H9 (cell line): ENCODE results near the gene ANKRD36B. TPM values are rescaled to one million over a fixed set of nuclear protein-coding genes. Genes with fewer than 3 reads are reported as not detected.
"Not testable (repeated sequence)": the region's sequence is repeated elsewhere in the genome, so short reads cannot be mapped to it uniquely, and the experiment has no call there.

Source experiments
- DNase-seq: peaks from one replicate; pipeline ENCODE4 v3.0.0-alpha.2; 2017
- H2AFZ ChIP-seq: one replicate; pipeline ENCODE4 v1.6.1; 2013; ENCODE audit warnings: mild to moderate bottlenecking, low read length, control low read depth, moderate library complexity
- H2AK5ac ChIP-seq: 2 replicates; pipeline ENCODE4 v1.6.1; 2013; ENCODE audit warnings: low read length, control low read depth, mixed read lengths; ENCODE audit not compliant: insufficient read length
- H2BK120ac ChIP-seq: one replicate; pipeline ENCODE4 v1.6.1; 2013; ENCODE audit warnings: low read depth, mild to moderate bottlenecking, low read length, control low read depth, inconsistent platforms; ENCODE audit not compliant: poor library complexity, severe bottlenecking
- H2BK12ac ChIP-seq: 2 replicates; pipeline ENCODE4 v1.6.1; 2013; ENCODE audit warnings: low read length, control low read depth, mixed read lengths, low read depth; ENCODE audit not compliant: insufficient read length
- H2BK15ac ChIP-seq: 2 replicates; pipeline ENCODE4 v1.6.1; 2013; ENCODE audit warnings: low read depth, low read length, control low read depth
- H2BK20ac ChIP-seq: one replicate; pipeline ENCODE4 v1.6.1; 2013; ENCODE audit warnings: low read depth, mild to moderate bottlenecking, low read length, control low read depth, inconsistent platforms; ENCODE audit not compliant: poor library complexity, severe bottlenecking
- H2BK5ac ChIP-seq: 2 replicates; pipeline ENCODE4 v1.6.1; 2013; ENCODE audit warnings: low read length, control low read depth, mixed read lengths; ENCODE audit not compliant: insufficient read length
- H3K14ac ChIP-seq: 2 replicates; pipeline ENCODE4 v1.6.1; 2013; ENCODE audit warnings: low read length, control low read depth; ENCODE audit not compliant: insufficient read depth
- H3K18ac ChIP-seq: 2 replicates; pipeline ENCODE4 v1.6.1; 2013; ENCODE audit warnings: low read depth, mild to moderate bottlenecking, mixed read lengths, low read length, control low read depth; ENCODE audit not compliant: insufficient read length
- H3K23ac ChIP-seq: 2 replicates; pipeline ENCODE4 v1.6.1; 2013; ENCODE audit warnings: low read length, control low read depth, mixed read lengths, low read depth; ENCODE audit not compliant: insufficient read length
- H3K23me2 ChIP-seq: 2 replicates; pipeline ENCODE4 v1.6.1; 2013; ENCODE audit warnings: low read depth, mild to moderate bottlenecking, mixed read lengths, low read length, control low read depth; ENCODE audit not compliant: insufficient read length, poor library complexity, severe bottlenecking
- H3K27ac ChIP-seq: 2 replicates; pipeline ENCODE4 v1.5.1; 2013; ENCODE audit warnings: low read length, control low read depth, mixed read lengths, low read depth; ENCODE audit not compliant: insufficient read length
- H3K27me3 ChIP-seq: 2 replicates; pipeline ENCODE4 v1.6.1; 2013; ENCODE audit warnings: low read length, control low read depth, inconsistent platforms; ENCODE audit not compliant: insufficient read depth
- H3K4ac ChIP-seq: 2 replicates; pipeline ENCODE4 v1.6.1; 2013; ENCODE audit warnings: low read depth, mild to moderate bottlenecking, control low read depth, inconsistent platforms, low read length, moderate library complexity
- H3K4me1 ChIP-seq: 2 replicates; pipeline ENCODE4 v1.6.1; 2013; ENCODE audit warnings: low read length, control low read depth, inconsistent platforms; ENCODE audit not compliant: insufficient read depth
- H3K4me2 ChIP-seq: 2 replicates; pipeline ENCODE4 v1.6.1; 2013; ENCODE audit warnings: low read length, control low read depth, mixed read lengths; ENCODE audit not compliant: insufficient read length, insufficient read depth
- H3K56ac ChIP-seq: 2 replicates; pipeline ENCODE4 v1.6.1; 2013; ENCODE audit warnings: low read depth, mild to moderate bottlenecking, mixed read lengths, low read length, control low read depth; ENCODE audit not compliant: insufficient read length
- H3K79me1 ChIP-seq: 2 replicates; pipeline ENCODE4 v1.6.1; 2013; ENCODE audit warnings: low read depth, mild to moderate bottlenecking, moderate library complexity, low read length, control low read depth, inconsistent platforms; ENCODE audit not compliant: insufficient read depth, poor library complexity, severe bottlenecking
- H3K79me2 ChIP-seq: 2 replicates; pipeline ENCODE4 v1.6.1; 2013; ENCODE audit warnings: low read length, control low read depth, inconsistent platforms; ENCODE audit not compliant: insufficient read depth
- H3K9ac ChIP-seq: 2 replicates; pipeline ENCODE4 v1.6.1; 2013; ENCODE audit warnings: low read length, control low read depth, mixed read lengths; ENCODE audit not compliant: insufficient read length; ENCODE audit errors: extremely low read depth
- H3K9me3 ChIP-seq: one replicate; pipeline ENCODE4 v1.6.1; 2013; ENCODE audit warnings: low read depth, low read length, inconsistent platforms; ENCODE audit not compliant: control insufficient read depth
- H3T11ph ChIP-seq: one replicate; pipeline ENCODE4 v1.6.1; 2013; ENCODE audit warnings: mild to moderate bottlenecking, low read length, control low read depth, inconsistent platforms
- H4K20me1 ChIP-seq: one replicate; pipeline ENCODE4 v1.6.1; 2013; ENCODE audit not compliant: control insufficient read depth, insufficient read length, insufficient read depth
- H4K5ac ChIP-seq: 2 replicates; pipeline ENCODE4 v1.6.1; 2013; ENCODE audit warnings: low read depth, mild to moderate bottlenecking, mixed read lengths, low read length, control low read depth; ENCODE audit not compliant: insufficient read length
- H4K8ac ChIP-seq: replicated peaks from 2 replicates; pipeline ENCODE4 v1.6.1; 2013; ENCODE audit warnings: low read length, control low read depth, mixed read lengths, low read depth; ENCODE audit not compliant: insufficient read length
- H4K91ac ChIP-seq: 2 replicates; pipeline ENCODE4 v1.6.1; 2013; ENCODE audit warnings: low read depth, mild to moderate bottlenecking, moderate library complexity, mixed read lengths, low read length, control low read depth; ENCODE audit not compliant: insufficient read length
- H3K27ac Mint-ChIP-seq, 3 experiments: 2 replicates in 2 of 3; 3 replicates in 1 of 3; pipeline ENCODE4 v1.8.0; 2020 to 2021; ENCODE audit warnings: mixed read lengths in 3 of 3, mild to moderate bottlenecking in 1 of 3, moderate library complexity in 1 of 3
- H3K27me3 Mint-ChIP-seq: 2 replicates; pipeline ENCODE4 v1.8.0; 2021; ENCODE audit warnings: low read depth, mild to moderate bottlenecking, moderate library complexity, mixed read lengths
- H3K36me3 Mint-ChIP-seq, 3 experiments: 2 replicates in 2 of 3; 3 replicates in 1 of 3; pipeline ENCODE4 v1.8.0; 2020 to 2021; ENCODE audit warnings: low read depth in 3 of 3, mixed read lengths in 3 of 3; ENCODE audit not compliant: insufficient read depth in 1 of 3
- H3K4me1 Mint-ChIP-seq, 2 experiments: 2 replicates each; pipeline ENCODE4 v1.8.0; 2020; ENCODE audit warnings: mixed read lengths in 2 of 2
- H3K4me3 Mint-ChIP-seq, 2 experiments: 2 replicates in 1 of 2; 3 replicates in 1 of 2; pipeline ENCODE4 v1.8.0; 2020 to 2021; ENCODE audit warnings: mild to moderate bottlenecking in 2 of 2, mixed read lengths in 2 of 2, moderate library complexity in 1 of 2
- H3K9me3 Mint-ChIP-seq, 2 experiments: 2 replicates in 1 of 2; 3 replicates in 1 of 2; pipeline ENCODE4 v1.8.0; 2020; ENCODE audit warnings: mild to moderate bottlenecking in 2 of 2, mixed read lengths in 2 of 2, moderate library complexity in 1 of 2
- WGBS: extraction: QIAGEN DNeasy Blood & Tissue Kit; methylation state at CpG from one replicate; pipeline ENCODE4 v1.1.7; 2013; ENCODE audit warnings: missing lambda C conversion rate, low lambda C conversion rate, mixed read lengths; ENCODE audit not compliant: insufficient read length; ENCODE audit errors: extremely low coverage; 5-methylcytosine and 5-hydroxymethylcytosine counted together
- total RNA-seq: library from RNA; stranded (reverse); gene quantifications from 2 replicates; pipeline ENCODE4 v1.2.1, GENCODE V29; 2021

Gene ANKRD36B
- total RNA-seq, 1 experiment from 2014 or later, result 7.6 TPM

GRCh38 chr2:97596180-97596579, 6.5 kb upstream of the ANKRD36B start:
- not testable (repeated sequence) for H3K4ac ChIP-seq, DNase-seq, H3K4me1 ChIP-seq, H3K56ac ChIP-seq, H4K91ac ChIP-seq, H3K4me3 Mint-ChIP-seq, H3K23me2 ChIP-seq, H3K9me3 ChIP-seq, H3K79me2 ChIP-seq, H3K9me3 Mint-ChIP-seq, H3K27ac Mint-ChIP-seq, H2BK20ac ChIP-seq, H2BK12ac ChIP-seq, H2AFZ ChIP-seq, H4K5ac ChIP-seq, H3K18ac ChIP-seq, H3K14ac ChIP-seq, H2BK120ac ChIP-seq, H3K27ac ChIP-seq, H3K23ac ChIP-seq, H3T11ph ChIP-seq, H2BK15ac ChIP-seq, H3K27me3 ChIP-seq, H4K20me1 ChIP-seq, H4K8ac ChIP-seq, H2BK5ac ChIP-seq, H3K4me1 Mint-ChIP-seq, H3K9ac ChIP-seq, H2AK5ac ChIP-seq, H3K4me2 ChIP-seq, H3K36me3 Mint-ChIP-seq, H3K79me1 ChIP-seq
- H3K27me3 Mint-ChIP-seq, result peaks cover 21% of the 10 kb centered on the region
- WGBS, result no CpG with 5 or more reads among the region's 4 CpGs

- not testable (repeated sequence) for H4K20me1 ChIP-seq, H3K23ac ChIP-seq, H3T11ph ChIP-seq, H3K4me2 ChIP-seq, H3K36me3 Mint-ChIP-seq, H2BK15ac ChIP-seq, H3K27ac Mint-ChIP-seq, H3K56ac ChIP-seq, H3K4ac ChIP-seq, H3K79me1 ChIP-seq, DNase-seq, H3K18ac ChIP-seq, H3K9me3 ChIP-seq, H3K4me3 Mint-ChIP-seq, H3K9me3 Mint-ChIP-seq, H3K27ac ChIP-seq, H3K27me3 ChIP-seq, H2BK120ac ChIP-seq, H2BK12ac ChIP-seq, H3K9ac ChIP-seq, H2AK5ac ChIP-seq, H4K5ac ChIP-seq, H3K14ac ChIP-seq, H3K4me1 ChIP-seq, H3K27me3 Mint-ChIP-seq, H3K4me1 Mint-ChIP-seq, H4K91ac ChIP-seq, H4K8ac ChIP-seq, H3K23me2 ChIP-seq, H2AFZ ChIP-seq, H2BK20ac ChIP-seq, H3K79me2 ChIP-seq, H2BK5ac ChIP-seq
- WGBS, result no CpG with 5 or more reads among the region's 3 CpGs
Measured at GRCh38 chr2:97593520-97593919, 3.8 kb upstream of the ANKRD36B start.
